HG03045 (cell line): ENCODE measurements around the gene NLRC5.
"Not testable (repeated sequence)": the region's sequence is repeated elsewhere in the genome, so short reads cannot be mapped to it uniquely, and the experiment has no call there.

Experiments
- ATAC-seq: cut with Tn5 transposase; IDR thresholded peaks from one replicate; pipeline ENCODE4 v1.9.1; 2021; ENCODE audit warnings: mild to moderate bottlenecking, moderate library complexity; ENCODE audit not compliant: unreplicated experiment

NLRC5 gene

GRCh38 chr16:57094911-57095310 lies 105.6 kb downstream of the NLRC5 start:
- ATAC-seq: no peak

- ATAC-seq: no peak
Measured at GRCh38 chr16:57096192-57096591, 106.8 kb downstream of the NLRC5 start.

- ATAC-seq: no peak
Measured at GRCh38 chr16:57096793-57097192, 107.4 kb downstream of the NLRC5 start.

GRCh38 chr16:57098188-57098841 lies 109.0 kb downstream of the NLRC5 start:
- no peak for ATAC-seq

GRCh38 chr16:57099965-57100364 lies 110.6 kb downstream of the NLRC5 start:
- ATAC-seq: not testable (repeated sequence)

- ATAC-seq: no peak
Measured at GRCh38 chr16:57100445-57100844, 111.1 kb downstream of the NLRC5 start.

GRCh38 chr16:57102888-57103851 lies 113.8 kb downstream of the NLRC5 start:
- no peak for ATAC-seq

- ATAC-seq: no peak
Measured at GRCh38 chr16:57104706-57105105, 115.3 kb downstream of the NLRC5 start.

GRCh38 chr16:57105184-57105583 lies 115.8 kb downstream of the NLRC5 start:
- ATAC-seq: no peak

GRCh38 chr16:57106767-57107166 lies 117.4 kb downstream of the NLRC5 start:
- no peak for ATAC-seq

- no peak for ATAC-seq
Measured at GRCh38 chr16:57107321-57107922, 118.1 kb downstream of the NLRC5 start.

- no peak for ATAC-seq
Measured at GRCh38 chr16:57108432-57108831, 119.1 kb downstream of the NLRC5 start.

- not testable (repeated sequence) for ATAC-seq
Measured at GRCh38 chr16:57109259-57110105, 120.1 kb downstream of the NLRC5 start.

GRCh38 chr16:57110937-57111336 lies 121.6 kb downstream of the NLRC5 start:
- ATAC-seq: no peak

- ATAC-seq: no peak
Measured at GRCh38 chr16:57111420-57111819, 122.1 kb downstream of the NLRC5 start.

- no peak for ATAC-seq
Measured at GRCh38 chr16:57112403-57113041, 123.2 kb downstream of the NLRC5 start.

- ATAC-seq: no peak
Measured at GRCh38 chr16:57113042-57113453, 123.7 kb downstream of the NLRC5 start.

- ATAC-seq: no peak
Measured at GRCh38 chr16:57113664-57114063, 124.3 kb downstream of the NLRC5 start.

- no peak for ATAC-seq
Measured at GRCh38 chr16:57115168-57115513, 125.8 kb downstream of the NLRC5 start.

- ATAC-seq: no peak
Measured at GRCh38 chr16:57115514-57116182, 126.3 kb downstream of the NLRC5 start.
